ENCODE results near the gene TMC3. TPM values are rescaled to one million over a fixed set of nuclear protein-coding genes. Genes with fewer than 3 reads are reported as not detected.

TMC3 gene
- total RNA-seq, 1 experiment from 2014 or later = not detected

DNA sequence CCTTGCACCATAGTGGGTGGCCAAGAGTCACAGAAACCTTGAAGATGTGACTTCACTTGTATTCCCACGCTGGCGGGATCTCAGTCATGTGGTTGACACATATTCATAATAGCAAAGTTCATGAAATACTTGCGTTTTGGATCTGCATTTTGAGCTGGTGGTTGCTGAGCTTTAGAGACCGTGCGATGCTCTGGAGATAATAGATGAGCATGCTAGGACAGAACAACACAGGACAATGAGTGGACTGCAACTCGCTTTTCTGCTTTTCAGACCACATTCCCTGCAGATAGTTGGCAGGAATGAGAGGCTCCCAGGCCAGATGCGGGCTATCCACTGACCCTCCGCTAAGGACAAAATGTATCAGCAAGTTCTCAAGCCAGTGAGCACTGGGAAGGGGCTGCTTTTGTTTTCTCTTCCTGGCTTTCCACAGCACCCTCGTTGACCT, 36.3 kb downstream of the TMC3 start:
- H3K4me1 Mint-ChIP-seq (ENCODE audit: low read depth, unreplicated experiment) = no peaks in the 10 kb centered on the region
- intact Hi-C loops (cut with micrococcal nuclease; ENCODE audit: unreplicated experiment) = no loop called here
- BruUV-seq (replicated peaks) = no TSS peak
- no peak for DNase-seq
- H3K36me3 Mint-ChIP-seq (ENCODE audit: insufficient read depth, unreplicated experiment) = no peaks in the 10 kb centered on the region
- POLR2A ChIA-PET = no interaction called here
- no peak overlapping the region for H3K27ac Mint-ChIP-seq (ENCODE audit: unreplicated experiment)
- Histone ChIP-seq H3K36me3 (ENCODE audit: control insufficient read depth, insufficient read depth, low read length) (no peaks in the 10 kb centered on the region), H3K9me3 (no peaks in the 10 kb centered on the region), H3K4me1 (peaks cover 11% of the 10 kb centered on the region), H3K27me3 (replicated peaks; ENCODE audit: control insufficient read depth, insufficient read depth, low read length) (no peaks in the 10 kb centered on the region; the same call in 1 of the 2 replicates), H3K4me3 (ENCODE audit: low read depth, low read length) (no peak overlapping the region)
- CTCF ChIA-PET = no interaction called here
- H3K4me3 Mint-ChIP-seq (ENCODE audit: unreplicated experiment) = no peak overlapping the region
- TF ChIP-seq, protein P1, sequence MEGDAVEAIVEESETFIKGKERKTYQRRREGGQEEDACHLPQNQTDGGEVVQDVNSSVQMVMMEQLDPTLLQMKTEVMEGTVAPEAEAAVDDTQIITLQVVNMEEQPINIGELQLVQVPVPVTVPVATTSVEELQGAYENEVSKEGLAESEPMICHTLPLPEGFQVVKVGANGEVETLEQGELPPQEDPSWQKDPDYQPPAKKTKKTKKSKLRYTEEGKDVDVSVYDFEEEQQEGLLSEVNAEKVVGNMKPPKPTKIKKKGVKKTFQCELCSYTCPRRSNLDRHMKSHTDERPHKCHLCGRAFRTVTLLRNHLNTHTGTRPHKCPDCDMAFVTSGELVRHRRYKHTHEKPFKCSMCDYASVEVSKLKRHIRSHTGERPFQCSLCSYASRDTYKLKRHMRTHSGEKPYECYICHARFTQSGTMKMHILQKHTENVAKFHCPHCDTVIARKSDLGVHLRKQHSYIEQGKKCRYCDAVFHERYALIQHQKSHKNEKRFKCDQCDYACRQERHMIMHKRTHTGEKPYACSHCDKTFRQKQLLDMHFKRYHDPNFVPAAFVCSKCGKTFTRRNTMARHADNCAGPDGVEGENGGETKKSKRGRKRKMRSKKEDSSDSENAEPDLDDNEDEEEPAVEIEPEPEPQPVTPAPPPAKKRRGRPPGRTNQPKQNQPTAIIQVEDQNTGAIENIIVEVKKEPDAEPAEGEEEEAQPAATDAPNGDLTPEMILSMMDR (IDR thresholded peaks at IDR 0.05; ENCODE audit: insufficient read depth in 1 of 2, low read depth in 1 of 2, low read length in 1 of 2, severe bottlenecking in 1 of 2, unreplicated experiment in 1 of 2) = no peak
- H3K27me3 Mint-ChIP-seq (ENCODE audit: insufficient read depth, unreplicated experiment) = peaks cover 5% of the 10 kb centered on the region
- H3K9me3 Mint-ChIP-seq (ENCODE audit: unreplicated experiment) = no peaks in the 10 kb centered on the region

DNA sequence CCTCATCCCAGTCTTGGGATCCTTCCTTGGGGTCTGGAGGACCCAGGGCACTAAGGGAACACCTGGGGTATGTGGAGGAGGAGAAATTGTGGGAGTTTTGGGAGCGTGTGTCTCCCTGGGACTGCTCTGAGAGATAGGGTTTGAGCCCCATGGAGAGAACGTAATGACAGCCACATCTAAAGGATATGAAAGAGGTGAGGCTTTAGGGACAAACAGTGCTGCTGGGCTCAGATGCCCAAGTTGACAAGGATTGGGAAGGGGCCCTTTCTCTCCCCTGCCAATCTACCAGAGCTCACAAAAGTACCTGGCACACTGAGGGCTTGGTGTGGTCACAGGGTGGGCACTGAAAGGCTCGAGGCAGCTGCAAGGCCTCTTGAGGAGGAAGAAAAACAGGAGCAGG, 36.8 kb downstream of the TMC3 start:
- peaks cover 11% of the 10 kb centered on the region for H3K4me1 ChIP-seq
- H3K27me3 ChIP-seq (replicated peaks; ENCODE audit: control insufficient read depth, insufficient read depth, low read length) = no peaks in the 10 kb centered on the region
- POLR2A ChIA-PET = no interaction called here
- BruUV-seq (replicated peaks) = no TSS peak
- H3K27ac Mint-ChIP-seq (ENCODE audit: unreplicated experiment) = no peak overlapping the region
- CTCF ChIA-PET = no interaction called here
- H3K9me3 ChIP-seq = no peaks in the 10 kb centered on the region
- intact Hi-C loops (cut with micrococcal nuclease; ENCODE audit: unreplicated experiment) = no loop called here
- no peak overlapping the region for H3K4me3 Mint-ChIP-seq (ENCODE audit: unreplicated experiment)
- no peaks in the 10 kb centered on the region for H3K9me3 Mint-ChIP-seq (ENCODE audit: unreplicated experiment)
- TF ChIP-seq, protein P1 (IDR thresholded peaks at IDR 0.05; ENCODE audit: insufficient read depth in 1 of 2, low read depth in 1 of 2, low read length in 1 of 2, severe bottlenecking in 1 of 2, unreplicated experiment in 1 of 2) = no peak
- no peak overlapping the region for H3K4me3 ChIP-seq (ENCODE audit: low read depth, low read length)
- H3K36me3 Mint-ChIP-seq (ENCODE audit: insufficient read depth, unreplicated experiment) = no peaks in the 10 kb centered on the region
- DNase-seq = no peak
- peaks cover 5% of the 10 kb centered on the region for H3K27me3 Mint-ChIP-seq (ENCODE audit: insufficient read depth, unreplicated experiment)
- no peaks in the 10 kb centered on the region for H3K36me3 ChIP-seq (ENCODE audit: control insufficient read depth, insufficient read depth, low read length)
- H3K4me1 Mint-ChIP-seq (ENCODE audit: low read depth, unreplicated experiment) = no peaks in the 10 kb centered on the region

DNA sequence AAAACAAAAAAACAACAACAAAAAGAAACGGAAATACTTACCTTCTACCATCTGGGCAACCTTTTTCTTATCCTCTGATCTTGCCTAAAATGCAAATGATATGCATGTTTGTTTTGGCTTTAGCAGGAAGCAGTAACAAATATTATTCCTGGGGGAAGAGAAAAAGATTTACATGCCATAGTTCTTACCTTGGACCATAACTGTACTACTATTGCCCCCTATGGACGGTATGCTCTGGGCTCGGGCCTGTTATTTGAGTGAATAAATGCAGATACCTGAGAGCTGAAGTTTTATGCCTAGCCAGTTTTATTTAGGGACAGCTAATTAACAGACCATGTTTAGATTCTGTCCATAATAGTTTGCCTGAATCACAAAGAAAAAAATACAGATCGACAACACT, 37.4 kb downstream of the TMC3 start:
- ChIA-PET POLR2A (no interaction called here), CTCF (no interaction called here)
- Histone ChIP-seq H3K36me3 (ENCODE audit: control insufficient read depth, insufficient read depth, low read length) (no peaks in the 10 kb centered on the region), H3K27me3 (replicated peaks; ENCODE audit: control insufficient read depth, insufficient read depth, low read length) (no peaks in the 10 kb centered on the region), H3K9me3 (no peaks in the 10 kb centered on the region), H3K4me3 (ENCODE audit: low read depth, low read length) (no peak overlapping the region), H3K4me1 (peaks cover 11% of the 10 kb centered on the region)
- no peaks in the 10 kb centered on the region for H3K4me1 Mint-ChIP-seq (ENCODE audit: low read depth, unreplicated experiment)
- peak in 1 of 2 experiments; percentile 13 for DNase-seq
- intact Hi-C loops (cut with micrococcal nuclease; ENCODE audit: unreplicated experiment) = loop anchor here (1.0 kb wide), 1 partner anchor 61 kb away; no protein-coding TSS in a partner anchor
- H3K36me3 Mint-ChIP-seq (ENCODE audit: insufficient read depth, unreplicated experiment) = no peaks in the 10 kb centered on the region
- TF ChIP-seq, protein P1 (IDR thresholded peaks at IDR 0.05; ENCODE audit: insufficient read depth in 1 of 2, low read depth in 1 of 2, low read length in 1 of 2, severe bottlenecking in 1 of 2, unreplicated experiment in 1 of 2) = no peak
- no peak overlapping the region for H3K27ac Mint-ChIP-seq (ENCODE audit: unreplicated experiment)
- H3K27me3 Mint-ChIP-seq (ENCODE audit: insufficient read depth, unreplicated experiment) = peaks cover 5% of the 10 kb centered on the region
- BruUV-seq (replicated peaks) = no TSS peak
- no peaks in the 10 kb centered on the region for H3K9me3 Mint-ChIP-seq (ENCODE audit: unreplicated experiment)
- no peak overlapping the region for H3K4me3 Mint-ChIP-seq (ENCODE audit: unreplicated experiment)
